Renal pelvis (tissue), 4 donors: ENCODE data around the gene ATP9A. TPM values are rescaled to one million over a fixed set of nuclear protein-coding genes. Genes with fewer than 3 reads are reported as not detected.
"Not testable (repeated sequence)": the region's sequence is repeated elsewhere in the genome, so short reads cannot be mapped to it uniquely, and the experiment has no call there.

Experiments used
- DNase-seq: peaks from one replicate; pipeline ENCODE4 v3.0.0-alpha.2; 2013
- polyA plus RNA-seq, 3 donors: library from polyadenylated mRNA; unstranded; fragments of 120-200 nt; gene quantifications; one replicate each; pipeline ENCODE4 v1.2.1, GENCODE V29; 2013; ENCODE audit not compliant: insufficient read length in 3 of 3

ATP9A gene
- polyA plus RNA-seq, 3 donors = 55.8 to 60.1 (median 56.9) TPM

DNA sequence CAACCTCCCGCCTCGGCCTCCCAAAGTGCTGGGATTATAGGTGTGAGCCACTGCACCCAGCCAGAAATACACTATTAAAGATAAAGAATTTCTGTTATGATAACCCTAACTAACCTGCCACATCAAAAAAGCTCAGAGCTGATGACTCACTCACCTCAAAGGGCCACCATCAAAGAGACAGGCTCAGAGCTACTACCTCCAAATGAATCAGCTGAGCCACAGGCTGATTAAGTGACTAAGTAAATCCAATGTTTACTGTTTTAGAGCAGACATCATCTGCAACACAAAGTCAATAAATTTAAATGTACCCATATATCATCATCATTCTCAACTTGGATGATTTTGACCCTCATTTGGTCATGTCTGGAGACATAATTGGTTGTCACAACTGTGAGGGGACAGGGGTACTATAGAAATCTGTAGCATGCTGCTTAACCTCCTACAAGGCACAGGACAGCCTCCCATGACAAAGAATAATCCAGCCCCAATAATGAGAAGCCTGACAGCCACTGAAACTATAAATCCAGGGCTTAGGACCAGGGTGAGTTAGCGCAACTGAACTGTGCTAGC is 106.5 kb downstream of the ATP9A start:
- no peak for DNase-seq

GRCh38 chr20:51660672-51661608 is 107.2 kb downstream of the ATP9A start:
- no peak for DNase-seq

DNA sequence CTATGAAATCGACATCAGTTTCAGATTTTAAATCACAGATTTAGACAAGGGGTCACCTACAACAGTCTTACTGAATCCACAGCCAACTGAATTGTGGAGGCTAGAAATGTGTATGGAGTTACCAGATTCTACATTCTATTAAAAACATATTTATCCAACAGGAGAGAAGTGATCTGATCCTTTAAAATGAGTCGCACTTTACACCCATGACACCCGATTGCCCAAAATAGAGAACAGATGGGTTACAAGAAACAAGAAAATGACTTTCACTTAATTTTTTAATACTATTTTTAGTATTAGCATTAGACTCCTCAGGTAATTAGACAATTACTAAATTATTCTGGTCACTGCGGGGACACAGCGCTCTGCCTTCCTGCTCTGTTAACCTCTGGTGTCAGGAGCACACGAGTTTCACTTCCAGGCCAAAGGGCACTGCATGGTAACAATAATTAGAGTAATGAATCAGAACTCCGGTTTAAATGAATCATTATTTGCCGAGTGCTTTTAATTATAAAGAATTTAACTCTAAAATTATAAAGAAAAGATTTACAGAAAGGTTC is 108.6 kb downstream of the ATP9A start:
- DNase-seq = no peak

GRCh38 chr20:51656726-51657260 is 111.4 kb downstream of the ATP9A start:
- DNase-seq = no peak

- not testable (repeated sequence) for DNase-seq
These were observed 112.1 kb downstream of the ATP9A start for GRCh38 chr20:51656089-51656488.

DNA sequence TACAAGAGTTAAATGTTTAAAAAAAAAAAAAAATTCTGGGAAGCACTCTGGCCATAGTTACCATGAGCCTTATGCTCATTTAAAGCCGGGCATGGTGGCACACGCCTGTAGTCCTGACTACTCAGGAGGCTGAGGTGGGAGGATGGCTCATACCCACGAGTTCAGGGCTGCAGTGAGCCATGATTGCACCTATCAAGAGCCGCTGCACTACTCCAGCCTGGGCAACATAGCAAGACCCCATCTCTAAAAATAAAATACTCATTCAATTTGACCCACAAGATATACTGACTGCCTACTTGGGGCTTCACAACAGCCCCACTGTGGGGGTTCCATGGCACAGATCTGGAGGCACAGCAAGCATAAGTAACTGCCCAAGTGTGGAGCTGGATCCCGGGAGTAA is 113.7 kb downstream of the ATP9A start:
- no peak for DNase-seq

- no peak for DNase-seq
These were observed 114.1 kb downstream of the ATP9A start for GRCh38 chr20:51654060-51654459.

DNA sequence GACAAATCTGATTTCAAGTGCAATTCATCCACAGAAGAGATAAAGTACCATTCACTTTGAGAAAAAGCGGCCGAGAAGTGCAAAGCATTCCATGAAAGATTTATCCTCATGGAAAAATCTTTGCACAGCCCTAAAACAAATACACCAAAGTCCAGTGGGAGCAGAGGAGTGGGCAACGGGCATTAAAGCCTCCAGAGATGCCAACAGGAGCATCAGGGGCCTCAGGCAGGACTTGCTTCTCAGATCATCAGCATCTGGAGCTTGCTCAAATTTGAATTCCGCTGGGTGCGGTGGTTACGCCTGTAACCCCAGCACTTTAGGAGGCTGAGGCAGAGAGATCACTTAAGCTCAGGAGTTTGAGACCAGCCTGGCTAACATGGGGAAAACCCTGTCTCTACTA is 115.0 kb downstream of the ATP9A start:
- no peak for DNase-seq

GRCh38 chr20:51651921-51652549 is 116.2 kb downstream of the ATP9A start:
- DNase-seq = no peak

- no peak for DNase-seq
These were observed 117.5 kb downstream of the ATP9A start for GRCh38 chr20:51650685-51651134.

DNA sequence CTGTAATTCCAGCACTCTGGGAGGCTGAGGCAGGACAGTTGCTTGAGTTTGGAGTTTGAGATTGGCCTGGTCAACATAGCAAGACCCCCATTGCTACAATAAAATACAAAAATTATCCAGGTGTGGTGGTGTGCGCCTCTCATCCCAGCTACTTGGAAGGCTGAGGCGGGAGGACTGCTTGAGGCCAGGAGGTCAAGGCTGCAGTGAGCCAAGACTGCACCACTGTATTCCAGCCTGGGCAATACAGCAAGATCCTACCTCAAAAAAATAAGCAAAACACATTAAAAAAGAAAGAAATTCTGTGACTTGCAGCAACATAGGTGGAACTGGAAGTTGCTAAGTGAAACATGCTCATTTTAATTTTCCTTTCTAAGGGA is 119.6 kb downstream of the ATP9A start:
- DNase-seq = no peak

DNA sequence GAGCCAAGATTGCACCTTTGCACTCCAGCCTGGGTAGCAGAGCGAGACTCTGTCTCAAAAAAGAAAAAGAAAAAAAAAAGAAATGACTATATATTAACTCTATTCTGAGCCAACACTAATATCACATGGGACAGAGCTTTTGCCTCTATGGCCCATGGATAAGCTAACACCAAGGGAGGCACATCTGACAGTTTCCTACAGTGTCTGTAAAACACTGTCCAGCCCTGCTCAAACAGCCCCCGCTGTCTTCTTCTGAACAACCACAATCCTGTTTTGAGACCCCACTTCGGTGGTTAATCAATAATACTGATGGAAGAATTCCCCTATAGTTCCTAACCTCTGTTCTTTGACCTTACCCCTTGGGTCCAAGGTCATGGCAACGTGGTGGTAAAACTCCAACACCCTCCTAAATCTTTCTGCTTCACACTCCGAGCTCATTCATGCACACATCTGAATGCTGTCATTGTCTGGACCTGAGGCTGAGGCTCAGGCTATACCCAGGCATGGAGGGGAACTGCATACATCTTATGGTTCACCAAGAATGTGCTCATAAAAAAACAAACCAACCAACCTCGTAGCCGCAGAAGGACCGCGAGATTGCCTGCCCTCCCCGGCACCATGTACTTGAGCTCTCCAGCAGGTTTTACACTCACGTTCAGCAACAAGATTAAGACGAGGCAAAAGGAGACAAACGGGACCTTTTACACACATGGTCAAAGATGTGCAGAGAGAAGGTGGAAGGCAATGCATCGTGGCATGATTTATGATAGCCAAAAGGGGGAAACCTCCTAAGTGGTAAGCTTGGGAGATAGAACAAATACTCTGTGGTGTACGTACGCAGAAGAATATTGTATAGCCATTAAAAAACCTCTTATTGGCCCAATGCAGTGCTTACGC is 120.3 kb downstream of the ATP9A start:
- no peak for DNase-seq

- not testable (repeated sequence) for DNase-seq
These were observed 124.4 kb downstream of the ATP9A start for GRCh38 chr20:51643810-51644209.

- no peak for DNase-seq
These were observed 124.8 kb downstream of the ATP9A start for GRCh38 chr20:51643390-51643789.

- no peak for DNase-seq
These were observed 126.3 kb downstream of the ATP9A start for GRCh38 chr20:51641866-51642265.

GRCh38 chr20:51640743-51641142 is 127.4 kb downstream of the ATP9A start:
- DNase-seq = no peak

DNA sequence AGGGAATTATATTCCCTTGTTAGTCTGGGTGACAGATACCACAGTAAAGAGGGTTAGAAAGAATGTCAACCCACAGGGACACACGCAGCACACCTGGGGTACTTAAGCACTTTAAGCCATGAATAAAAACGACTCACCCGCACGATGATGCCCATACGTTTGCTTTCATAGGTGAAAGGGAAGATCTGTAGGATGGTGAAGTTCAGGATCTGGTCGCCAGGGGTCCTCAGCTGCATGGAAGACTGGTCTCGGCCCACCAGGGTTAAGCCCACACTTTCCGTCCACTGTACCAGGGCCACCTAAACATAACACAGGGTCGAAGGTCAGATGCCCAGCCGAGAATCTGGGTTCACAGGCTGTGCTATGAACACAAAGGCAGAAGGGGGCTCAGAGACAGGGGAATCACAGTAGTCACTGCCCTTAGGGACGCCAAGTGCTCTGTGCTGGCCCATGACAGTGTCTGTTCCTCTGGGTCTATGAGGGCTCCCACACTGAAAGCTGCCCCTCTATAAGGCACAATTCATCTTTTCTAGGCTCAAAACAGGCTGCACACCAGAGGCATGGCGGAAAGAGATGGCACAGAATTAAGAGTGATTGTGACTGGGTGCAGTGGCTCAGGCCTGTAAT is 128.9 kb downstream of the ATP9A start:
- DNase-seq = peak; percentile 58

DNA sequence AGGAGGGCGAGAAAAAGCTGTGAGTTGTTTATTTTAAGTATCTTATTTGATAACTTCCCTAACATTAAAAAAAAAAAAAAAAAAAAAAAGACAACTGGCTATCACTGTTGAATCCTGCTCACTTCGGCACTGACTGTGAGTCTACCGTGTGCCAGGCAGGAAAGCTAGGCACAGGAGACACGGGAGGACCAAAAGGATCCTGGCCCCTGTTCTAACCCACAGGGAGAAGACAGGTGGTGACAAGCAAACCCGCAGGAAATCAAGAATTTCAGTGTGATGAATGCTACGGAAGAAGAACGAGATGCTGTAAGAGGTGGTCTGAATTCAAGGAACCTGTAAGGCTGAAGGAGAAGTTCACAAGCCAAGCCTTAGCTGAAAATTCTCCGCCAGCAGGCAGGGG is 130.9 kb downstream of the ATP9A start:
- DNase-seq = no peak

GRCh38 chr20:51636123-51636522 is 132.1 kb downstream of the ATP9A start:
- no peak for DNase-seq

GRCh38 chr20:51635680-51636079 is 132.5 kb downstream of the ATP9A start:
- no peak for DNase-seq

- DNase-seq = no peak
These were observed 133.3 kb downstream of the ATP9A start for GRCh38 chr20:51634877-51635276.
